T47D (cell line): Measurements from ENCODE around the gene SNTB2.
"Not testable (repeated sequence)": the region's sequence is repeated elsewhere in the genome, so short reads cannot be mapped to it uniquely, and the experiment has no call there.

ENCODE experiments used
- DNase-seq, 2 experiments: peaks; one replicate each; pipeline versions ENCODE4 v3.0.0 to v3.0.0-alpha.2; 2011 to 2012; ENCODE audit warnings: low read depth in 1 of 2, low spot score in 1 of 2
- JUND ChIP-seq: IDR thresholded peaks from 2 replicates; pipeline ENCODE4 v1.6.1; 2012; ENCODE audit warnings: low read depth
- in situ Hi-C: cut with HindIII; loops from 2 replicates; pipeline ENCODE4 v1.10.0; 2016; ENCODE audit warnings: low sequenced_read_pairs, low pct_unique_long_range_greater_than_20kb

SNTB2 gene

DNA sequence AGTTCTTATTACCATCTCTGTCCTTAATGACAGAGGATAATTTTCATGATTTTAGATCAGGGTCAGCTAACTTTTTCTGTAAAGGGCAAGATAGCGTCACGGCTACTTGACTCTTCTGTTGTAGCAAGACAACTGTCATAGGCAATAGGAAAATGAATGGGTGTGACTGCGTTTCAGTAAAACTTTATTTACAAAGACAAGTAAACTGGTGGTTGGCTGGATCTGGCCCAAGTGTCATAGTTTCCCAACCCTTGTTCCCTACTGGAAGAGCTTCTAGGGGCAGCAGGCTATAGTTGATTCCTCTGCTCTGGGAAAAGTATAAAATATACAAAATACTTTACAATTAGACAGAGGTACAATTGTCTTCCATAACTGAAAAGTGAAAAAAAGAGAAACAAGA is 73.5 kb downstream of the SNTB2 start:
- no peak for TF ChIP-seq JUND
- no peak for DNase-seq
- in situ Hi-C loops = no loop called here

DNA sequence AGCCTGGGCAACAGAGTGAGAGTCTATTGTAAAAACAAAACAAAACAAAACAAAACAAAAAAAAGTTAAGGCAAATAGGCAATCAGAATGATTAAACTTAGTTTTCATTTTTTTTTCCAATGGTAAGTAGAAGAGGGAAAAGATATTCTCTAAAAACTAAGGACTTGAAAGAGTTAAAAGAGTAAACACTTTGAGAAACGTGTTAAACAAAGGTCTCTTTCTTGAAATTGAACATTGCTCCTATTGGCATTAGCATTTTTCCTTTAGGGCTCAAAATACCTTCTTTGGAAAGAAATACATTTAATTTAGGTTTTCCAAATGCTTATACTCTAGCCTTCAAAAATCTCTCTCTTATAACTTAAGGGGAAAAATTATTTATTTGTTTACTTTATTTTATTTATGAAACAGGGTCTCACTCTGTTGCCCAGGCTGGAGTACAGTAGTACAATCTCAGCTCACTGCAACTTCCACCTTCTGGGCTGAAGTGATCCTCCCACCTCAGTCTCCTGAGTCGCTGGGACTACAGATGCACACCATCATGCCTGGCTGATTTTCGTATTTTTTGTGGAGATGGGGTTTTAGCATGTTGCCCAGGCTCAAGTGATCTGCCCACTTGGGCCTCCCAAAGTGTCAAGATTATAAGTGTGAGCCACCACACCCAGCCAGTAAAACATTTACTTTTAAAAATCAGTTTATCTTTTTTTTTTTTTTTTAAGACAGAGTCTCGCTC is 79.5 kb downstream of the SNTB2 start:
- no peak for TF ChIP-seq JUND
- in situ Hi-C loops = no loop called here
- DNase-seq = no peak

DNA sequence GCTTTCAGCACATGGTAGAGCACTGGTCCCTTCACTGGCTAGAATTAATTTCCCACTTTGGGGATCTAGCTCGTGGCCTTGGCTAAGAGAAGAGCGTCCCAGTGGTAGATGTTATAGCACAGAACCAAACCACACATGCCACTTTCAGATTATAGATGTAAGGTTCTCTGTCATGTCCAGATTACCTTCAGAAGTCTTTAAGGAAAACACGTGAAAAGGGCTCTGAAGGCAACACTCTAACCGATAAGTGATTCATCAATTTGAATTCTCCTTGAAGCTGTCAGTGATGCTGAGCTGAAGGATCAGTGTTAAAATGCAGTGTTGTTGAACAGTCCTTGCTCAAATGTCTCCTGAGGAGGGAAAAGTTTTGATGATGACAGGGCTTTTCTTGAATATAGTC is 80.7 kb downstream of the SNTB2 start:
- in situ Hi-C loops = no loop called here
- no peak for DNase-seq
- TF ChIP-seq JUND = no peak

DNA sequence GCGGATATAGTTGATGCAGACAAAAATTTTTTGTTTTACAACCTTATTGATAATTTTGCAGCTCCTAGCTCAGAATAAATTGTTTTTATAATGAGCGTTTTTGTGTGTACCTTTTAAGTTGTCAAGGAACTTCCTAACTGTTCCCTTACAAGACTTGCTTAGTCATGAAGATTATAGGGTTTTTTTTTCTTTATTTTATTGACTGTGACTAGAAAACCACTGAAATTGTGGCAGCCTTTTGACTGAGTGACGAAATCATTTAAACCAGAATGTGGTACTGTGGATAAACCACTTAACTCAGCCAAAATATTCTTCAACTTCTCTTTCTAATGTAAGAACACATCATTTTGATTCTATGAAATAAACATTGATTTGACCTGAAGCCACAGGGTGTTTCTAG is 83.4 kb downstream of the SNTB2 start:
- in situ Hi-C loops = no loop called here

DNA sequence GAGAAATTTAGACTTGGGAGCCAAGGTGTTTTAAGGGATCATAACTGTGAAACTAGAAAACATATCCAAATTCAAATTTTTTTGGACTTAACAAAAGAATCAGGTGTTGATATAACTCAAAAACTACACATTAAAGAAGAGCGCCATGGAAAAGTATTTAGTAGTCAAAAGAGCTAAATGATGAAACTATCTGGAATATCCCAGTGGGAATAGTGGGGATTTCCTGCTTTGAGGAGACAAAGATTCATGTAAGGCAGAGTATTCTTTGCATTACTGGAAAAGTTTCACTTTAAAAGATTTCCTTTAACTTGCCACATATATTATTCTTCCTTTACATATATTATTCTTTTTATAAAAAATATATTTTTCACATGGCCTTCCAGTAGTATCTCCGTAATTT is 83.9 kb downstream of the SNTB2 start:
- in situ Hi-C loops = no loop called here

More for the DNA sequence above, 83.4 kb downstream of the SNTB2 start:
- TF ChIP-seq JUND = no peak
- DNase-seq = no peak

DNA sequence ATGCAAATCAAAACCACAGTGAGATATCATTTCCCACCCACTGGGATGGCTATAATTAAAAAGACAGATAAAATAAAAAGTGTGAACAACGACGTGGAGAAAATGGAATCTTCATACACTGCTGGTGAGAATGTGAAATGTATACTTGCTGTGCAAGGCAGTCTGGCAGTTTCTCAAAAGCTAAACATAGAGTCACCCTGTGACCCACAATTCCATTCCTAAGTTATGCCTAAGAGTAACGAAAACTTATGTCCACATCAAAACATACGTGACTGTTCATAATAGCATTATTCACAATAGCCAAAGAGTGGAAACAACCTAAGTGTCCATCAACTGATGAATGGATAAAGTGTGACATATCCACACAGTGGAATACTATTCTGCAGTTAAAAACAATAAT is 86.0 kb downstream of the SNTB2 start:
- TF ChIP-seq JUND = no peak
- DNase-seq = no peak
- in situ Hi-C loops = no loop called here

More for the DNA sequence above, 83.9 kb downstream of the SNTB2 start:
- no peak for DNase-seq
- TF ChIP-seq JUND = no peak

DNA sequence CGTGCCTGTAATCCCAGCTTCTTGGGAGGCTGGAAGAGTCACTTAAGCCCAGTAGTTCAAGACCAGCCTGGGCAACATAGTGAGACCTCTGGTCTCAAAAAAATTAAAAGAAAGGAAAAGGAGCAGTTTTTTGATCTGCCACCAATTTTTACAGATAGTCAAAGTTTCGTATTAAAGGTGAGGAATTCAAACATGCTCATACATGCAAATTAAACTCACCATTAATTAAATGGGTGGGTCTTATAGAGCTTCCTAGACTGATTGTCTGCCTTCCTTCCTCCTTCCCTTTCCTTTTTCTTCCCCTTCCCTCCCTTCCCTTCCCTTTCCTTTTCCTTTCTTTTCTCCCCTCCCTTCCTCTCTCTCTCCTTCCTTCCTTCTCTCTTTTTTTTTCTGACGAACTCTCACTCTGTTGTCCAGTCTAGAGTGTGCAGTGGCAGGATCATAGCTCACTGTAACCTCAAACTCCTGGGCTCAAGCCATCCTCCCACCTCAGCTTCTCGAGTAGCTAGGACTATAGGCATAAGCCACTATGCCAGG is 87.8 kb downstream of the SNTB2 start:
- in situ Hi-C loops = no loop called here
- TF ChIP-seq JUND = no peak
- no peak for DNase-seq

DNA sequence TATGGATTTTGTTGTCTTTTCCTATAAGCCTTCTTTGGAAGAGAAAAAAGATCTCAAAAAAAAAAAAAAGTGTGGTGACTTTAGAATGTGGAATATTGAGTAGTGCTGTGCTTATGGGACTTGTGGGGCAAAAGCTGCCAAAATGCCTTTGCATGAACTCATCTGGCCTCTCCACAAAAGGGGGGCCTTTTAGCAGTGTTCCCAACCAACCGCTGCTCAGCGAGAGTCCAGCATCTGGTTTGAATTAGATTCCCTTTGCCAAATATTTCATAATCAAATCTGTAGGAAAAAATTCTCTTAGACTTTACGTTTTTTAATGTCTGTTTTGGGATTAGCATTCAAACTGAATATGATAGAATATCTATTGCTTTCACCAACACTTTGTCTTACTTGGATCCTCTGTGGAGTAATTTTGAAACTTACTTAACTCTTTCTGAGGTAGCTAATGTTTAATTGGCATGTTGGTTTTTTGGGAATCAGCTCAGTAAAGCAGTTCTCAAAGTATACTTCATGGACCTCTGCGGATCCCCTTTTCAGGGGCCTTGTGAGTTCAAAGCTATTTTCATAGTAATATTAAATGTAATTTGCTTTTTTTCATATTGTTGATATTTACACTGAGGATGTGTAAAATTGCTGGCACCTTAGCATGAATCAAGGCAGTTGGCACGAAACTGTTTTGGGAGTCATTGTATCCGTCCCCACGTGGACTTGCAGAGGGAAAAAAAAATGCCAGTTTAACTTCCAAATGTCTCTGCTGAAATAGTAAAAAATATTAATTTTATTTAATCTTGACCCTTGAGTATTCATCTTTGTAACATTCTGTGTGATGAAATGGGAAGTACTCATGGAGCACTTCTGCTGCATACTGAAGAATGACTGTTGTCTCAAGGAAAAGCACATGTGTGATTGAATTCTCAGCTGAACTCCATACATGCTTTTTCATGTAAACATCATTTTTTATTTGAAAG is 89.5 kb downstream of the SNTB2 start:
- in situ Hi-C loops = no loop called here
- no peak for DNase-seq
- no peak for TF ChIP-seq JUND

DNA sequence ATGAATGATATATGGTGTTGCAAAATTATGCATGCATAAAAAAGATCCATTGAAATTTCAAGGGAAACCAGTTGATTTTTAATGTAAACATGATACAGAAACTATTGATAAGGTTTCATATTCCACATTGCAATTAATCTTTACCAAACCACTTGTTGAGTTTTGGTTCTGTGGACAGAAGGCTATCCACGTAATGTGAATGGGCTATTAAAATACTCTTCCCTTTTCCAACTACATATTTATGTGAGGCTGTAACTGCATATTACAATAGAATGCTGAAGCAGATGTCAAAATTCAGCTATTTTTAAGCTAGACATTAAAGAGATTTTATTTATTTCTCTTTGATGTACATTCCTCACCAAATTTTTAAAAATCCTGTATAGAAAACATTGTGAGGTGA is 90.4 kb downstream of the SNTB2 start:
- in situ Hi-C loops = no loop called here
- TF ChIP-seq JUND = no peak
- no peak for DNase-seq

DNA sequence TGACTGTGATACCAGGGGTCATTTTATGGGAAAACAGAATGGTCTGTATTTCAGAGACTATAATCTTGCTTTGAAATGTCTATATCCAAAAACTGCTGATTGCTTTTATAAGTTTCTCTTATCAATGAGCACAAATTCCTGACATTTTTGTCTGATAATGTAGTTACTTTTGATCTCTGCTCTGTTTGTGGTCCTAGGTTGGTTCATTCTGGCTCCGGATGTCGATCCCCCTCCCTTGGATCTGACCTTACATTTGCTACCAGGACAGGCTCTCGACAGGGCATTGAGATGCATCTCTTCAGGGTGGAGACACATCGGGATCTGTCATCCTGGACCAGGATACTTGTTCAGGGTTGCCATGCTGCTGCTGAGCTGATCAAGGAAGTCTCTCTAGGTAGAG is 96.9 kb downstream of the SNTB2 start:
- in situ Hi-C loops = no loop called here
- TF ChIP-seq JUND = no peak
- DNase-seq = no peak

DNA sequence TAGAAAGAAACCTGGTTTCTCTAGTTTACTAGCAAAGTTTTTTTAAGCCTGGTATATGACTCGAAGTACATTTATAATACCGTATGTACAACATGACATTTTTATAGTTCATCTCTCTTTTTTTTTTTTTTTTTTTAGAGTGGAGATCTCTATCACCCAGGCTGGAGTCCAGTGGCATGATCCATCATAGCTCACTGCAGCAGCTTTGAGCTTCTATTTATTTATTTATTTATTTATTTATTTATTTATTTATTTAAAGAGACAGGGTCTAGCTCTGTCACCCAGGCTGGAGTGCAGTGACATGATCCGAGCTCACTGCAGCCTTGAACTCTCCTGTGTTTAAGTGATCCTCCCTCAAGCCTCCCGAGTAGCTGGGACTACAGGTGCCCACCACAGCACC is 98.3 kb downstream of the SNTB2 start:
- no peak for DNase-seq
- TF ChIP-seq JUND = no peak
- in situ Hi-C loops = no loop called here

DNA sequence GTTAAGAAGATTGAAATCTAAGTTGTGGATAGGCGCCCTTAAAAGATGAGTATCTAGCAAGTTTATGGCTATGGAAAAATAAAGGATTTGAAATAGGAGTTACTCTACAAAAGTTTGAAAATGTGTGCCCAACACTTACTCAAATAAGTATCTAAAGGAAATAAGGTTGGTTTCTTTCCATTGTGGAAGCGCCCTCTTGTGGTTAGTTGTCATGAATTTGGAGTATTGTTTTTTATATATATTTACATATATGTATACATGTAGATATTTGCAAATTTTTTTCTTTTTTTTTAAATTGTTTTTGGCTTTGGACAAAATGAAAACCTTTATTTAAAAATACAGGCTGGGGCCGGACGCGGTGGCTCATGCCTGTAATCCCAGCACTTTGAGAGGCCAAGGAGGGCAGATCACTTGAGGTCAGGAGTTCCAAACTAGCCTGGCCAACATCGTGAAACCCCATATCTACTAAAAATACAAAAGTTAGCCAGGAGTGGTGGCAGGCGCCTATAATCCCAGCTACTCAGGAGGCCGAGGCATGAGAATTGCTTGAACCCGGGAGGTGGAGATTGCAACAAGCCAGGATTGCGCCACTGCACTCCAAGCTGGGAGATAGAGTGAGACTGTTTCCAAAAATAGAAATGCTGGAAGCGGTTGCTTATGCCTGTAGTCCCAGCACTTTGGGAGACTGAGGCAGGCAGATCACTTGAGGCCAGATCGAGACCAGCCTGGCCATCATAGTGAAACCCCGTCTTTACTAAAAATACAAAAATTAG is 100.2 kb downstream of the SNTB2 start:
- no peak for TF ChIP-seq JUND
- in situ Hi-C loops = no loop called here
- DNase-seq = peak; percentile 32 to 77

DNA sequence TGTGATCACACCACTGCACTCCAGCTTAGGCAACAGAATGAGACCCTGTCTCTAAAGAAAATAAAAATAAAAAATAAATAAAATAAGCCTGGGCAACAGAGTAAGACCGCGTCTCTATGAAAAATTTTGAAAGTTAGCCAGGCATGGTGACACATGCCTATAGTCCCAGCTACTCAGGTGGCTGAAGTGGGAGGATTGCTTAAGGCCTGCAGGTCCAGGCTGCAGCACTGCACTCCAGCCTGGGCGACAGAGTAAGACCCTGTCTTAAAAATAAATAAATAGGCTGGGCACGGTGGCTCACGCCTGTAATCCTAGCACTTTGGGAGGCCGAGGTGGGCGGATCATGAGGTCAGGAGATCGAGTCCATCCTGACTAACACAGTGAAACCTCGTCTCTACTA is 104.7 kb downstream of the SNTB2 start:
- in situ Hi-C loops, DNase-seq: not testable (repeated sequence)
